HG03469 (cell line): ENCODE measurements around the gene ILDR1.
"Not testable (repeated sequence)": the region's sequence is repeated elsewhere in the genome, so short reads cannot be mapped to it uniquely, and the experiment has no call there.

Experiments used
- ATAC-seq: cut with Tn5 transposase; IDR thresholded peaks from one replicate; pipeline ENCODE4 v1.9.1; 2021; ENCODE audit warnings: mild to moderate bottlenecking, moderate library complexity, moderate number of reproducible peaks; ENCODE audit not compliant: unreplicated experiment

Gene ILDR1

GRCh38 chr3:121956363-121956762 lies 65.7 kb downstream of the ILDR1 start:
- no peak for ATAC-seq

GRCh38 chr3:121951291-121951919 lies 70.6 kb downstream of the ILDR1 start:
- no peak for ATAC-seq

GRCh38 chr3:121948641-121949040 lies 73.4 kb downstream of the ILDR1 start:
- no peak for ATAC-seq

GRCh38 chr3:121943431-121943830 lies 78.6 kb downstream of the ILDR1 start:
- no peak for ATAC-seq

- ATAC-seq = no peak
These were observed 79.8 kb downstream of the ILDR1 start for GRCh38 chr3:121942116-121942786.

GRCh38 chr3:121941592-121941991 lies 80.5 kb downstream of the ILDR1 start:
- no peak for ATAC-seq

GRCh38 chr3:121938141-121938855 lies 83.7 kb downstream of the ILDR1 start:
- not testable (repeated sequence) for ATAC-seq
